GM18498 (cell line): Measurements from ENCODE around the gene SCN3A.

ENCODE experiments used
- ATAC-seq: cut with Tn5 transposase; IDR thresholded peaks from one replicate; pipeline ENCODE4 v1.9.1; 2021; ENCODE audit warnings: mild to moderate bottlenecking, moderate library complexity; ENCODE audit not compliant: unreplicated experiment

Gene SCN3A

GRCh38 chr2:165113414-165113813 lies 90.4 kb downstream of the SCN3A start:
- ATAC-seq: no peak

- ATAC-seq: no peak
These were observed 91.1 kb downstream of the SCN3A start for GRCh38 chr2:165112789-165113188.

- ATAC-seq: no peak
These were observed 91.7 kb downstream of the SCN3A start for GRCh38 chr2:165112133-165112573.

GRCh38 chr2:165110394-165110793 lies 93.5 kb downstream of the SCN3A start:
- ATAC-seq: no peak

- no peak for ATAC-seq
These were observed 93.9 kb downstream of the SCN3A start for GRCh38 chr2:165109915-165110314.

- no peak for ATAC-seq
These were observed 97.9 kb downstream of the SCN3A start for GRCh38 chr2:165105926-165106325.

- no peak for ATAC-seq
These were observed 115.6 kb downstream of the SCN3A start for GRCh38 chr2:165087933-165088901.

GRCh38 chr2:165086337-165086736 lies 117.5 kb downstream of the SCN3A start:
- ATAC-seq: no peak

GRCh38 chr2:165083326-165083725 lies 120.5 kb downstream of the SCN3A start:
- ATAC-seq: no peak

GRCh38 chr2:165082479-165082878 lies 121.4 kb downstream of the SCN3A start:
- no peak for ATAC-seq

GRCh38 chr2:165081276-165081675 lies 122.6 kb downstream of the SCN3A start:
- ATAC-seq: no peak

GRCh38 chr2:165079432-165079831 lies 124.4 kb downstream of the SCN3A start:
- no peak for ATAC-seq

- ATAC-seq: no peak
These were observed 124.9 kb downstream of the SCN3A start for GRCh38 chr2:165078913-165079312.

- no peak for ATAC-seq
These were observed 129.0 kb downstream of the SCN3A start for GRCh38 chr2:165074884-165075283.

GRCh38 chr2:165074323-165074722 lies 129.5 kb downstream of the SCN3A start:
- ATAC-seq: no peak

- ATAC-seq: no peak
These were observed 133.8 kb downstream of the SCN3A start for GRCh38 chr2:165070076-165070475.

GRCh38 chr2:165069151-165069550 lies 134.7 kb downstream of the SCN3A start:
- ATAC-seq: no peak

- no peak for ATAC-seq
These were observed 135.4 kb downstream of the SCN3A start for GRCh38 chr2:165068487-165068757.

GRCh38 chr2:165067643-165068486 lies 136.0 kb downstream of the SCN3A start:
- ATAC-seq: no peak

GRCh38 chr2:165064743-165065142 lies 139.1 kb downstream of the SCN3A start:
- no peak for ATAC-seq

GRCh38 chr2:165060411-165060810 lies 143.4 kb downstream of the SCN3A start:
- no peak for ATAC-seq
